COLO668 (cell line): ENCODE data around the gene APBA3.
A peak's percentile ranks its signal among the peaks of the same experiment; 100 is the strongest.

Source experiments
- DNase-seq: peaks from one replicate; lab custom pipeline; 2025; ENCODE audit not compliant: unreplicated experiment; lab: John Stamatoyannopoulos, UW

Gene APBA3

DNA sequence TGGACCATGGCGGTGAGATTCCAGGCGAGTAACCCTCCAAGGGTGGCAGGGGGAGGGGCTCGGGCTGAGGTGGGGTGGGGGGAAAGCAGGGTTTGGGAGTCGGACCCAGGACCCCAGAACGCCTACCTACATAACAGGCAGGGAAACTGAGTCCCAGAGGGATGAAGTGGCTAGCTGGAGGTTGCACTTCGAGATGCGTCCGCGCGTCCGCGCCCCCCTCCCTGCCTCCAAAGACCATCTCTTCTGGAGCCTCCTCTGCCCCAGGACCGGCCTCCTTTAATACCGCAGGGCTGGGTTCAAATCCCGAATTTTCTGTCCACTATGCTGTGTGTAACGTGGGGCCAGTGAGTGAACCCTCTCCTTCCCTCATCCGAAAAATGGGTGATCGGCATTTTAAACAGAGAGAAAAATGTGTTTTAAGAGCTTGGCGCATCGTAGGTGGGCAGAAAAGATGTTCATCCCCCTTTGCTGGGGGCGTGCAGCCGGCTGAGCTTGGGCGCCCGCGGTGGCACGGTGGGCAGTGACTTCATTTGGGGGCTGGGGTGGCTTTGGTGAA is 39.5 kb downstream of the APBA3 start:
- DNase-seq, result no peak

DNA sequence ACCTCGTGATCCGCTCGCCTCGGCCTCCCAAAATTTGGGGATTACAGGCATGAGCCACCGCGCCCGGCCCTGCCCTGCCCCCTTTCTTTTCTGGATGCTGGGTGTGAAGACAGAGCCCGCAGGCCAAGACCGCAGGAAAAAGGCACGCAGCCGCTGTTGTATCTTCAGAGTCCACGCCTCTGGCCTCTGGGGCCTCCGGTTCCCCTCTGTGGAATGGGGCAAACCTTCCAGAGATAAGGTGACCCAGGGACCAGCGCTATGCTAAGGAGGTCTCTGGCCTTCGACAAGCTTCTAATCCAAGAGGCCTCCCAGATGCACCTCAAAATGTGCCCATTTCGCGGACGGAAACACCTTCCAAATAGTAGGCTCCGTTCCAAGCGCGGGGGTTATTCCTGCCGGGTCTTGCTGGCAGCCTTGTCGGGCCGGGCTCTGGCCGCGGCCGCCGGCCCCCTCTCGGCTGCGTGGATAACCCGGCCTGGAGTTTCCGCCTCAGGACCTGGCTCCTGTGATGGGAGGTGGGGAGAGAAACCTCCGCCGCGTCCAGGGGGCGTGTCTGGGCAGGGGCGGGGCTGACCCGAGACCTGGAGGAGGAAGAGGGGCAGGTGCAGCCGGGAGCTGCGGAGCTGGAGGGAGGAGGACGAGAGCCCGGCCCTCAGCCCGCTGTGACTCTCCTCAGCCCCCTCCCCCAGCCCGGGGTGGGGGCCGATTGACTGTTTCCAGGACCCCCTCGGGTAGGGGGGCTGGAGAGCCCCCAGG is 40.2 kb downstream of the APBA3 start:
- peak; percentile 96 for DNase-seq

DNA sequence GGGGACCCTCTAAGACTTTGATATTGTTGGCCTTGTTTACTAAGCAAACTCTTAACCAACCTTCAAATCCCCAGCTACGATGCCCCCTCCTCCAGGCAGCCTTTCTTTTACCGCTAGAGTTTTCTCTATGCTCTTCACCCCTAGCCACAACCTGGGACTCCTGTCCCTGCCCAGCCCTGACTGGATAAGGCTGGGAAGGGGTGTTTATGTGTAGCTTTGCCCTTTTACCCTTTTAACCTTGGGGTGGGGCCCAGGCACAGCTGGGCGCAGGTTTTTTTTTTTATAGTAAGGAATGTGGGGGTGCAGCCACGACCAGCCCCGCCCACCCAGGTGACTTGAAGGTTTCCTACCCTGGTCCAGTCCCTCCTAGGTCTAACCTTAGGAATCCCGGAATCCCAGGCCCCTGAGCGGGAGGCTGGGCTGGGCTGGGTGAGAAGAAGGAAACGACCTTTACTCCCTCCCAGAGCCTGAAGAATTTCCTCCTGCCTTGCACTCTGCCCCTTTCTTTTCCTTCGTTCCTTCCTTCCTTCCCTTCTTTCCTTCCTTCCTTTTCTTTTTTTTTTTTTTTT is 41.1 kb downstream of the APBA3 start:
- no peak for DNase-seq

DNA sequence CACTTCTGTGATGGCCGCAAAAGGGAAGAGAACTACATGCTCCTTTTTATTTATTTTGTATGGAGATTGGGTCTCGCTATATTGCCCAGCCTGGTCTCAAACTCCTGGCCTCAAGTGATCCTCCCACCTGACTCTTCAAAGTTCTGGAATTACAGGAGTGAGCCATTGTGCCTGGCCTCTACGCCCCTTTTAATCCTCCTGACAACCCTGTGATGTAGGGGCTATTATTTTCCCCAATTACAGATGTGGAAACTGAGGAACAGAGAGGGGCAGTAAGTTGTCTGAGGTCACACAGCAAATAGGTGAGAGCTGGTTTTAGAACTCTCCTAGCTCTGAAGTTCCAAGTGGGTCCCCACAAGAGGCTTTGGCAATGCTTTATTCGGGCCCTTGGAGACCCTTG is 41.6 kb downstream of the APBA3 start:
- no peak for DNase-seq

- DNase-seq, result no peak
Measured at GRCh38 chr19:3716147-3716668, 45.3 kb downstream of the APBA3 start.

DNA sequence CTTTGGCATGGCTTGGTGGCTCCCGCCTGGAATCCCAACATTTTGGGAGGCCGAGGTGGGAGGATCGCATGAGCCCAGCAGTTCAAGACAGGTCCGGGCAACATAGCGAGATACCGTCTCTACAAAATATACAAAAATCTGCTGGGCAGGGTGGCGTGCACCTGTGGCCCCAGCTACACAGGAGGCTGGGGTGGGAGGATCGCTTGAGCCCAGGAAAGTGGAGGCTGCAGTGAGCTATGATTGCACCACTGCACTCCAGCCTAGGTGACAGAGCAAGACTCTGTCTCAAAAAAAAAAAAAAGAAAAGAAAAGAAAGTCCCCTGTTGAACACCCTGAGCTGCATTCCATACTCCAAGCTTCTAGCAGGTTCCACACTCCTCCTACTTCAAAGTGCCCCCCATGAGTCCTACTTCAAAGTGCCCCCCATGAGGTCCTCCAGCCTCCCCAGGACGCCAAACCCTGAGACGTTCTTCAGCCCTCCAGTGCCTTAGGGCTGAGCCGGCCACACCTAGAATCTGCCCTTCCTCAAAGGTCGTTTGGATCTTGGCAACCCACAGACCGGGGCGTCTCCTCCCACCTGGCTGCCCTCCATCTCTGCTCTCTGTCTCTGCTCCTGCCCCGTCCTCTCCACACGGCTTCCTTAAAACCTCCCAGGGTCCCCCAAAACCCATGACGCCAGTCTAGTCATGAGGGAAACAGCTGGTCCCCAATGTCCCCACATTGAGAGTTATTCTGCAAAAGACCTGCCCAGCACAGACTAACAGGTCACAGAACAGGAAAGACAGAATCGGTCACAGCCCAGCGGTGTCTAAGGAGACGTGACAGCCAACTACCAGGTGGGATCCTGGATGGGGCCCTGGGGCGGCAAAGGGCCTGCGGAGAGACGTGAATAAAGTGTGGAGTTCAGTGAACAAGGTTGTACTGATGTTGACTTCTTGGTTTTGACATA is 48.6 kb downstream of the APBA3 start:
- DNase-seq, result no peak

GRCh38 chr19:3710265-3710812 is 51.2 kb downstream of the APBA3 start:
- peak; percentile 93 for DNase-seq

DNA sequence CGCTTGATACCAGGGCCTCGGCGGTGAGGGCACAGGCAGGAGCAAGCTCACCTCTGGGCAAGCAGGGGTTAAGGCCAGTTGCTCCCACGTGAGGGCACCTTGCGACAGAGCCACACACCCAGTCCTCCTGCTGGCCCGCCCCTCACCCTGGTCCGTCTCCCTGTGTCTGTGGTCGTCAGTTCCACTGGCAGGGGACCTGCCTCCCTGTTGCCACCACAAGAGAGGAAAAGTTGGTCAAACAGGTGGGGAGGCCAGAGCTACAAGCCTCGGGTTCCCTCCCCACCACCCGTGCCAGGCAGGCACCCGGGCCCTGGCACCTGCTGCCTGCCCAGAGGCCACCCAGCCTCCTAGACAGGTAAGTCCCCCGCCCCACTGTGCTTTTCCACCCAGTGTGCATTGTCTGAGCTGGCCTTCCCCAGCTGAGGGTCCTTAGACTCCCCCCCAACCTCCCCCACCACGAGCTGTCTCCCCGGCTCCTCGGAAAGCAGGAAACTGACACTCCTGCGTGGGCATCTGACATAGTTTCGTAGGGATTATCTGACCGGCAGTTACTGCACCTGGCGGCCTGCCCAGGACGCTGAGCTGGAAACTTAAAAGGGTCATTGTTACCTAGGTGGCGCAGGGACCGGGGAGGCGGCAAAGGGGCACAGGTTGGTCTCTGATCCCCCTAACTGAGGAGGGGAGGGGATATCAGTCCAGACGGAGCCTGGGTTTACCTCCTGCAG is 53.1 kb downstream of the APBA3 start, which contains the start of gene TJP3:
TSS of gene TJP3 (plus strand) at position 178 of the 725 bp plus-strand sequence. CDS start 20,049 bp downstream, outside the sequence.
- peak; percentile 59 for DNase-seq

- no peak for DNase-seq
Measured at GRCh38 chr19:3707868-3708206, 53.7 kb downstream of the APBA3 start.

- no peak for DNase-seq
Measured at GRCh38 chr19:3701200-3701599, 60.3 kb downstream of the APBA3 start.
